ENCODE results near the gene MAPK8. TPM values are rescaled to one million over a fixed set of nuclear protein-coding genes. Genes with fewer than 3 reads are reported as not detected.

The MAPK8 gene
- total RNA-seq, 2 donors from 2014 or later = 32.3 to 43.3 TPM

GRCh38 chr10:48382982-48383381, 76.5 kb downstream of the MAPK8 start:
- Histone ChIP-seq H3K4me3 (no peak overlapping the region), H3K27ac (no peak overlapping the region), H3K9me3 (no peaks in the 10 kb centered on the region), H3K4me1 (no peaks in the 10 kb centered on the region), H3K9ac (ENCODE audit: low read depth in 2 of 2, low read length in 2 of 2) (no peak overlapping the region), H3K36me3 (no peaks in the 10 kb centered on the region), H3K27me3 (no peaks in the 10 kb centered on the region)
- TF ChIP-seq, protein P1, sequence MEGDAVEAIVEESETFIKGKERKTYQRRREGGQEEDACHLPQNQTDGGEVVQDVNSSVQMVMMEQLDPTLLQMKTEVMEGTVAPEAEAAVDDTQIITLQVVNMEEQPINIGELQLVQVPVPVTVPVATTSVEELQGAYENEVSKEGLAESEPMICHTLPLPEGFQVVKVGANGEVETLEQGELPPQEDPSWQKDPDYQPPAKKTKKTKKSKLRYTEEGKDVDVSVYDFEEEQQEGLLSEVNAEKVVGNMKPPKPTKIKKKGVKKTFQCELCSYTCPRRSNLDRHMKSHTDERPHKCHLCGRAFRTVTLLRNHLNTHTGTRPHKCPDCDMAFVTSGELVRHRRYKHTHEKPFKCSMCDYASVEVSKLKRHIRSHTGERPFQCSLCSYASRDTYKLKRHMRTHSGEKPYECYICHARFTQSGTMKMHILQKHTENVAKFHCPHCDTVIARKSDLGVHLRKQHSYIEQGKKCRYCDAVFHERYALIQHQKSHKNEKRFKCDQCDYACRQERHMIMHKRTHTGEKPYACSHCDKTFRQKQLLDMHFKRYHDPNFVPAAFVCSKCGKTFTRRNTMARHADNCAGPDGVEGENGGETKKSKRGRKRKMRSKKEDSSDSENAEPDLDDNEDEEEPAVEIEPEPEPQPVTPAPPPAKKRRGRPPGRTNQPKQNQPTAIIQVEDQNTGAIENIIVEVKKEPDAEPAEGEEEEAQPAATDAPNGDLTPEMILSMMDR (IDR thresholded peaks at IDR 0.05) = no peak
- intact Hi-C loops (cut with DNase I) = no loop called here
- no peak for DNase-seq

DNA sequence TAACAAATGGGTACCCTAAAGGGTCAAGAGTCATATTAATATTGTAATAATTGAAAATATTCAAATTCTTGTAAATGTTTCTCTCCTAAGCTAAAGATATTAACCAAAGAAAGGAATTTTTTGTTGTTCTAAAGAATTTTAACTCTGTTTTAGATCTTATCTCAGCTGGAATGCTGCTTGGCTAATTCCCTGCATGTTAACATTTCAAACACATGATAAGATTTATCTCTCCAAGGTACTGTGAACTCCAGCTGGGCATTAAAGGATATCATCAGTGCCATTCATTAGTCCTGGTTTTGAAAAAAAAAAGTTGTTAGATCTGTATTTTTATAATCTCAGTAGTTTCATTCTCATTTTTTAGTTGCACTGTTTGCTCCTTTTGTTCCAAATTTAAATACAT, 76.9 kb downstream of the MAPK8 start:
- TF ChIP-seq, protein P1 (IDR thresholded peaks at IDR 0.05) = no peak
- Histone ChIP-seq H3K4me1 (no peaks in the 10 kb centered on the region), H3K27ac (no peak overlapping the region), H3K27me3 (no peaks in the 10 kb centered on the region), H3K9me3 (no peaks in the 10 kb centered on the region), H3K4me3 (no peak overlapping the region), H3K36me3 (no peaks in the 10 kb centered on the region), H3K9ac (ENCODE audit: low read depth in 2 of 2, low read length in 2 of 2) (no peak overlapping the region)
- DNase-seq = no peak
- intact Hi-C loops (cut with DNase I) = no loop called here

DNA sequence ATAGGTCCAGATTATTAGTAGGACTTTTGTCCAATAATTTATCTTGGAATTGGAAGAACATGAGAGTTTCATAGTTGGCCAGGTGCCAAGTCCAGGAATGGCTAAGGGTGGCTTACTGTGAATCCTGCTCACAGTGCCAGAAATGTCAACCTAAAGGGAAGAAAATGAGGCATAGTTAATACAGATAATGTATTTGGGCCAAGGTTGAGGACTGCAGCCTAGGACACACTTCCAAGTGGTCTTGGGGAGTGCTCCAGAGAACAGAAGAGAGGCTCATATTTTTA, 78.2 kb downstream of the MAPK8 start:
- Histone ChIP-seq H3K27ac (no peak overlapping the region), H3K9ac (ENCODE audit: low read depth in 2 of 2, low read length in 2 of 2) (no peak overlapping the region), H3K36me3 (no peaks in the 10 kb centered on the region), H3K27me3 (no peaks in the 10 kb centered on the region), H3K4me1 (no peaks in the 10 kb centered on the region), H3K4me3 (no peak overlapping the region), H3K9me3 (no peaks in the 10 kb centered on the region)
- intact Hi-C loops (cut with DNase I) = no loop called here
- TF ChIP-seq, protein P1 (IDR thresholded peaks at IDR 0.05) = no peak
- no peak for DNase-seq

DNA sequence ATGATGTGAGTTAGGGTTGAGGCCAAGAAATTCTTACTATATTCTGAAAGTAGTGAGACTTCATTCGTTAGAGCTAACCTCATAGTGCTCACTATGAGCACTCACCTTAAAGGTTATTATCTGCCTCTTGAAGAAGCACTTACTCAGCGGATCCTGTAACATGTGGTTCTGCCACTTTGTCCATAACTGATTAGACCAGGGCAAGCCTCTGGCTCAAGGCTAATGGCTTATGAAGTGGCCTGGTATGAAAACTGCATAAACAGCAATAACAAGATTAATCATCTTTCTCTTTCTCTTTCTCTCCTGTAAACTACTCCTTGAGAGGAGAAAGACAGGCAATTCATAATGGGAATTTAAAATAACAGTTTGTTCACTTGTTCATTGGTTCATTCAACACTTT, 82.8 kb downstream of the MAPK8 start:
- TF ChIP-seq, protein P1 (IDR thresholded peaks at IDR 0.05) = no peak
- no peak overlapping the region for H3K27ac ChIP-seq

GRCh38 chr10:48389846-48390557, 83.5 kb downstream of the MAPK8 start:
- TF ChIP-seq, protein P1 (IDR thresholded peaks at IDR 0.05) = no peak
- Histone ChIP-seq H3K36me3 (no peaks in the 10 kb centered on the region), H3K27ac (no peak overlapping the region), H3K4me1 (peaks cover 4% of the 10 kb centered on the region), H3K9ac (ENCODE audit: low read depth in 2 of 2, low read length in 2 of 2) (no peak overlapping the region), H3K27me3 (no peaks in the 10 kb centered on the region), H3K9me3 (no peaks in the 10 kb centered on the region), H3K4me3 (no peak overlapping the region)
- intact Hi-C loops (cut with DNase I) = no loop called here
- no peak for DNase-seq

More for the DNA sequence above, 82.8 kb downstream of the MAPK8 start:
- DNase-seq = no peak
- H3K4me3 ChIP-seq = no peak overlapping the region
- intact Hi-C loops (cut with DNase I) = no loop called here
- H3K4me1 ChIP-seq = peaks cover 4% of the 10 kb centered on the region
- no peak overlapping the region for H3K9ac ChIP-seq (ENCODE audit: low read depth in 2 of 2, low read length in 2 of 2)
- no peaks in the 10 kb centered on the region for H3K36me3 ChIP-seq
- H3K27me3 ChIP-seq = no peaks in the 10 kb centered on the region
- no peaks in the 10 kb centered on the region for H3K9me3 ChIP-seq
